ENCODE measurements around the gene TRPC4.
"Not testable (repeated sequence)": the region's sequence is repeated elsewhere in the genome, so short reads cannot be mapped to it uniquely, and the experiment has no call there.

TRPC4 gene

DNA sequence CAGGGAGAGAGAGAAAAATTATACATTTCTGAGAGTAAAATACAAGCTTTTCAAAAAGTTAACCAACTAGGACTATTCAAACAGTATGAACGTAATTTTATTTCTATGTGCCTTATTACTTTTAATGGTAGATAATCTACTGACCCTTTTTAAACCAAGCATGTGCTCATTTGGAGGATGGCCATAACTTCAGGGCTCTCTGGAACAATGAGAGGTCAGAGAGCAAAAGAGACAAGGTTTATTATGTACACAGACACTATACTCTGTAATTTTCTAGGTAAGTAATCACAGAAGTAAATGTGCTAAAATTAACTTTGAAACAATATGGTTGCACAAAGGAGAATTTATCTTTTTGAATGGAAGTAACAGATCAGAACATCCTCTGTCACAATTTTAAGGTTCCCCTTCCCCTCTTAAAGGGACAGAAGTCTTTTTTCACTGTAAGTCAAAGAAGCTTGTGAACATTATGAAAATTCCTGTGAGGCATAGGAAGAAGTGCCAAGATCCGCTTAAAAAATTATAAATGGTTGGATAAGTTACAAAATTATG lies 272.0 kb downstream of the TRPC4 start:
- DNase-seq: no peak

DNA sequence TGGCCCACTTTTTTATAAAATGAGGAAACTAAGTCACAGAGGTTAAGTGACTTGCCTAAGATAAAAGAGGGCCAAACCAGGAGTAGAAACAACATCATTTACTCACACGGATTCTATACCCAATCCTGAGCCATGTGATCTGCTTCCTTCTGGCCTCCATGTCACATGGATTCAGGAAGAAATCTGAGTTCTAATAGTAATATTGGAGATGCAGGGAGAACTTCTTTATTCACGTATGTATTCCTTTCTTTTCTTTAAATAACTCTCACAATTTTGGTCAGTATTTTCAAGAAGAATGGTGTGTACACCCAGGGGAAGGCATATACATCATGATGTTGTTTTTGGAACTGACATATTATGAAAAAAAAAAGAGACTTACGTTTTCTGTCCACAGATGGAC lies 272.8 kb downstream of the TRPC4 start:
- DNase-seq: no peak

DNA sequence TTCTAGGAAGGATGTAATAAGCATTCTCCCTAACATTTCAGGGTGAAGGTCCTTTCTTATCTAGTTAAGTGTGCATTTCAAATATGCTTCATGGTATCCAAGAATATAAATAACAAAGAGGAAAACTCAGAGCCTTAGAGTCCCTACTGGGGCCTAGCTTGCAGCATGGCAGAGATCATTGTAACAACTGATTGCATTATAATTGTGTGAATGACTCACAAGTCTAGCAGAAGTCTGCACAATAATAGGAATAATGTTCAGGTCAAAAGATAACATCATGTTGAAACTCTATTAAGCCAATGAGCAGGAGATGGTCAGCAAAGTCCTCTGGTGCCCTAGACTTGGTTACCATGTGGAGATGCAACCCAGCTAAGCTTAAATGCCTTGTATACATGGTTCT lies 274.4 kb downstream of the TRPC4 start:
- no peak for DNase-seq

DNA sequence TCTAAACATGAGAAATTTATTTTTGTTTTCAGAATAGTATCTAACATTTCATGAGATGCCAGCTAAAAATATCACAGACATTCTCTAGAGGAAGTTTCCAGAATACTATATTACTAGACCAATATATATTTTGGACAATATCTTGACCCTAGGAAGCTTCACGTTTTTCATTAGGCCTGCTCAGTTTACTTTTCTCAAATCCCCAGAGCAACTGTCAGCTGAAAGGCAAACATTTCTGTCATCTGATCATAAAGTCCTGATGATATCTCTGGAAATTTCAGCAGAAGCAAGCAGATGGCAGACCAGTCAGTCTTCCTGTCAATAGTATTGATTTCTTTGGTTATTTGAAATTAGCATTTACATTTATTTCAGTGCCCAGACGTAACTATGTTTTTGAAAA lies 275.0 kb downstream of the TRPC4 start:
- no peak for DNase-seq

DNA sequence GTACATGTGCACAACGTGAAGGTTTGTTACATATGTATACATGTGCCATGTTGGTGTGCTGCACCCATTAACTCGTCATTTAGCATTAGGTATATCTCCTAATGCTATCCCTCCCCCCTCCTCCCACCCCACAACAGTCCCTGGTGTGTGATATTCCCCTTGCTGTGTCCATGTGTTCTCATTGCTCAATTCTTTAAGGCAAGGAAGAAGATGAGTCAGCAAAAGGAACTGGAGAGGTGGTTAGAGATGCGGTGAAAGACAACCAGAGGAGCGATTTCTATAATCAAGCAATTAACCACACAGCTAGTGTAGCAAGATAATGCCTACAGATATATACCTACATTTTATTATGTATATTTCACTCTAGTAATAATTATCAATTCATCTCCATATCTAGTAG lies 280.2 kb downstream of the TRPC4 start:
- not testable (repeated sequence) for DNase-seq

DNA sequence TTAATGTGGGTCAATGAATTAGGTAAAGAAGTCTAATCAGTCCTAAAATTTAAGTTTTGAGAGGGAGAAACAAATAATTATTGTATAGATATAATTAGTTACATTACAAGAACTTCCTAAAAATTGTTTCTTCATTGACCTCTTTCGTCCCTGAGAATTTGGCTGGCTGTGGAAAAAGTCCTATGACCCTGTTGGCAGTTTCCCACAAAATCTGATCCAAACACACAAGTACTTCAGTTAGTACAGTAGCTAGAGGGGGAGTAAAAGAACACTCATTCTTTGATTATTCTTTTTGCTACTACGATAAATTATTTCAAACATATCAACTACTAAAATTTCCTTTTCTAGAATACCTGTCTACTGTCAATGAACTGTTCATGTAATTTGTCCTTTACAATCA lies 282.3 kb downstream of the TRPC4 start:
- no peak for DNase-seq
